Measurements from ENCODE around the gene TSPAN18.

TSPAN18 gene

DNA sequence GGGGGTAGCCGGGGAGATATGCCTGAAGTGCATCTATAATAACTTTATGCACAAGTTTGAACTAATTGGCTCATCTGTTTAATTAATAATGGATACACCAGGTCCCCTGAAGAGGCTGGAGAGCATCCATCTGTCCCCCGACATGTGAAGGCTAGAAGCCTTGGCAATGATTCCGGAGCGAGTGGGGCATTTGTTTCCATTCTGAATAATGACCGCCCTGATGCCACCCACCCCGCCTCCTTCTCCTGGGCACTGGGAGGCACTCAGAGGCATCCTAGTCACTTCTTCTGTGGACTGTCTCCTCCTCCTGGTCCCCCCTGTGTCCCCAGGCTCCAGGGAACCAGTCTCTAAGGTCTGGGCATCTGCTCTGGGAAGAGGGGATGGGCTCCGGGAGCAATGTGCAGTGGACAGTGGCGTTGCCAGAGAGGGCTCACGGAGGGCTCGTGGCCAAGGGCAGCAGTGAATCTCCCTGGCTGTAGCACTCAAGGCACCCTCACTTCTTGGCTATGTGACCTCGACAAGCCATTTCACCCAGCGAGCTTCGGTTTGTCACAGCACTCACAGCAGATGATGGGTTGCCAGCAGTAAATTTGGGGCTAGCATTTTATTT, 64.7 kb downstream of the TSPAN18 start:
- DNase-seq: no peak
- Mint-ChIP-seq H3K9me3 (no peaks in the 10 kb centered on the region), H3K36me3 (ENCODE audit: low read depth) (no peaks in the 10 kb centered on the region), H3K4me3 (no peak overlapping the region), H3K27me3 (ENCODE audit: low read depth, poor library complexity) (peaks cover 5% of the 10 kb centered on the region), H3K27ac (no peak overlapping the region), H3K4me1 (peaks cover 54% of the 10 kb centered on the region)
- TF ChIP-seq, protein P1, sequence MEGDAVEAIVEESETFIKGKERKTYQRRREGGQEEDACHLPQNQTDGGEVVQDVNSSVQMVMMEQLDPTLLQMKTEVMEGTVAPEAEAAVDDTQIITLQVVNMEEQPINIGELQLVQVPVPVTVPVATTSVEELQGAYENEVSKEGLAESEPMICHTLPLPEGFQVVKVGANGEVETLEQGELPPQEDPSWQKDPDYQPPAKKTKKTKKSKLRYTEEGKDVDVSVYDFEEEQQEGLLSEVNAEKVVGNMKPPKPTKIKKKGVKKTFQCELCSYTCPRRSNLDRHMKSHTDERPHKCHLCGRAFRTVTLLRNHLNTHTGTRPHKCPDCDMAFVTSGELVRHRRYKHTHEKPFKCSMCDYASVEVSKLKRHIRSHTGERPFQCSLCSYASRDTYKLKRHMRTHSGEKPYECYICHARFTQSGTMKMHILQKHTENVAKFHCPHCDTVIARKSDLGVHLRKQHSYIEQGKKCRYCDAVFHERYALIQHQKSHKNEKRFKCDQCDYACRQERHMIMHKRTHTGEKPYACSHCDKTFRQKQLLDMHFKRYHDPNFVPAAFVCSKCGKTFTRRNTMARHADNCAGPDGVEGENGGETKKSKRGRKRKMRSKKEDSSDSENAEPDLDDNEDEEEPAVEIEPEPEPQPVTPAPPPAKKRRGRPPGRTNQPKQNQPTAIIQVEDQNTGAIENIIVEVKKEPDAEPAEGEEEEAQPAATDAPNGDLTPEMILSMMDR (IDR thresholded peaks at IDR 0.05): no peak

DNA sequence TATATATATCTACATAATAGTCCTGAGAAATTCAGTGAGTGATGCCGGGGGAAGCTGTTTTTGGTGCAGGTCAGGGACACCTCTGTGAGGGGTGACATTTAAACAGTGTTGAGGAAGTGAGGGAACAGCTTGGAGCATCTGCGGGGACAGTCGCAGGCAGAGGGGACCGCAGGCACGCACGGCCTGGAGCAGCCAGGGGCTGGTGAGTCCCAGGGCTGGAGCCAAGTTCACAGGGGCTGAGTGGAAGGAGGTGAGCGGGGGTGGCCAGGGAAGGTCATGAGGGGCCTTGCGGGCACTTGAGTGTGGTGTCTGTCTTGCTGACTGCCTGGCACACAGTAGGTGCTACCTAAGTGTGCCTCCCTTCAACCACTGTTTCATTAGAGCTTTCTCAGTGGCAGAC, 65.4 kb downstream of the TSPAN18 start:
- TF ChIP-seq, protein P1 (IDR thresholded peaks at IDR 0.05): no peak
- Mint-ChIP-seq H3K27ac (no peak overlapping the region), H3K27me3 (ENCODE audit: low read depth, poor library complexity) (peaks cover 7% of the 10 kb centered on the region), H3K9me3 (no peaks in the 10 kb centered on the region), H3K4me3 (no peak overlapping the region), H3K4me1 (peaks cover 56% of the 10 kb centered on the region), H3K36me3 (ENCODE audit: low read depth) (no peaks in the 10 kb centered on the region)
- DNase-seq: no peak

DNA sequence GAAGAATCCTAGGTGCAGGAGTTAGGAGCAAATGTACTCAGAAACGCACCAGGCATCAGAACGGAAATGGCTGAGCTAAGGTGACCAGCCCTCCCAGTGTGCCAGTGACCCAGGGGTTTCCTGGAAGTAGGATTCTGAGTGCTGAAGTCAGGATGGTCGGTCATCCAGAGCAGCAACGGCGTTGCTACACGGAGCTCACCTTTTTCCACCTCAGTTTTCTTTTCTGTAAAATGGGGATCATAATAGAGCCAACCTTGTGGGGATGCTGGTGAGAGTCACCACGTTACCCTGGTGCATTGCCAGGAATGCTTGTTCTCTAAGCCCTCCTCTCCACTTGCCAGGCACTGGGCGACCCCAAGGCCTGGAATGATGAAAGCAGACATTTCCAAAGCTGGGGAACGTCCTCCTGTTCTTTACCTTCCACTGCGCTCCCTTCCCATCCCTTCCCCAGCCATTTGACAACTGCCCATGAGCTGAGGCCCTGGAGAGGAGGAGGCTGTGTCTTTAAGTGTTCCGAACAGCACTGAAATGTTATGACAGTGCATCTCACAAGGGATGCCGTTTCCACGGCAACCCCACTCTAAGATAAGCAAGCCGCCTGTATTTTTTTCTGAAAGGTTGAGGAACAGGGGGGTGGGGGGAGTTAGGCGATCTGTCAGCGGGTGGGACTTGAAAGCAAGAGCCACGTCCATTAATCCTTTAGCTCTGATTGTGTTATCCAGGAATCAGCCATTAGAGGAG, 66.8 kb downstream of the TSPAN18 start:
- Mint-ChIP-seq H3K27me3 (ENCODE audit: low read depth, poor library complexity) (peaks cover 9% of the 10 kb centered on the region), H3K27ac (peak overlapping the region; percentile 28), H3K4me1 (peaks cover 60% of the 10 kb centered on the region), H3K36me3 (ENCODE audit: low read depth) (no peaks in the 10 kb centered on the region), H3K9me3 (no peaks in the 10 kb centered on the region), H3K4me3 (no peak overlapping the region)
- TF ChIP-seq, protein P1 (IDR thresholded peaks at IDR 0.05): no peak
- DNase-seq: peak; percentile 41

DNA sequence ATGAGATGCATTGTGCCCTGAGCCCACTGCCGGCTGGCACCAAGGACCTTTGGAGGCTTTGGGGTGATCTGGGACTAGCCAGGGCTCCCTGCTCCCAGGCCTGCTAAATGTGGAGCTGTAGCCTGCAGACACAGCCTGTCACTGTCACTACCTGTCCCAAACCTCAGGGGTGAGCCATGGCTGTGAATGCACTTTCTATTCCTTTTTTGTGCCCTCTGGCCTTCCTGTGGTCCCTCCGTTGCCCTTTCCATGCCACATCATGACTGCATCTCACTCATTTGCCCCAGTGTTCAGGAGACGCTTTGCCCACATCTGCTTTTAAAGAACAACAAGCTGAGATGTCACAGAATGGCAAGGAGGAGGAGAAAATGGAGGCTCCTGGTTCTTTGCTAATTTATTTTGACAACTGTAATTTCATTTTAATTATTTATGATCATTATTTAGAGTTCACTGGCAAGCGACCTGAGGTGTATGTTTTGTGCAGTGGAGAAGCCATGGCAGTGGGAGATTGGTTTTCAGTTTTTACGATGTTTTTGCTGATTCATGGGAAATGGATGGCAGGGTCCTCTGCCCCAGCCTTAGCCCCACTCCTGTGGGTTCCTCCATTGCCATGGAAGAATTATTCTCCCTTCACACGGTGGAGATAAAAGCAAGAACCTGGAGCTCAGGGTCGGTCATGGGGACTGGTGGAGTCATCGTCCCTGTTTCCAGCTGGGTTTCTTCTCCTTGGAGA, 69.2 kb downstream of the TSPAN18 start:
- Mint-ChIP-seq H3K27me3 (ENCODE audit: low read depth, poor library complexity) (peaks cover 6% of the 10 kb centered on the region), H3K36me3 (ENCODE audit: low read depth) (no peaks in the 10 kb centered on the region), H3K4me1 (peaks cover 73% of the 10 kb centered on the region), H3K4me3 (no peak overlapping the region), H3K27ac (peak overlapping the region; percentile 29), H3K9me3 (no peaks in the 10 kb centered on the region)
- DNase-seq: no peak
- TF ChIP-seq, protein P1 (IDR thresholded peaks at IDR 0.05): no peak

DNA sequence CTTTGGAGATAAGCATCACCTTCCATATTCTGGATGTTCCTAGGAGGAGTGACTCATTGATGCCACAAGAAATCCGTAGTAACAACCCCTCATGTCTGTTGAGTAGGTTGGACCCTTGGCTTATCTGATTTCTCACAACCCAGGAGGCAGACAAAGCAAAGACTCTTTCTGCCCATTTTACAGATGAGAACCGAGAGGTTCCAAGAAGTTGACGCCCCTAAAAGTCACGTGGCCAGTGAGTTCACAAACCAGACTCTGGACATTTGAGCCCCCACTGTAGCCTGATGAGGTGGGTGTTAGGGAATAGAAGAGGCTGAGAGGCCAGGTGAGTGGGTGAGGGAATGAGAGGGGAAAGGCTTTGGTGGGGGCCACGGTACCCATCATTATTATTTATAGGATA, 70.3 kb downstream of the TSPAN18 start:
- peaks cover 81% of the 10 kb centered on the region for H3K4me1 Mint-ChIP-seq
- TF ChIP-seq, protein P1 (IDR thresholded peaks at IDR 0.05): no peak
- H3K27ac Mint-ChIP-seq: no peak overlapping the region
- no peaks in the 10 kb centered on the region for H3K9me3 Mint-ChIP-seq
- no peak for DNase-seq
- H3K27me3 Mint-ChIP-seq (ENCODE audit: low read depth, poor library complexity): peaks cover 6% of the 10 kb centered on the region
- no peak overlapping the region for H3K4me3 Mint-ChIP-seq
- no peaks in the 10 kb centered on the region for H3K36me3 Mint-ChIP-seq (ENCODE audit: low read depth)

All from nephron progenitor cell (in vitro differentiated cells).